H9 (cell line): ENCODE measurements around the gene PNO1. TPM values are rescaled to one million over a fixed set of nuclear protein-coding genes. Genes with fewer than 3 reads are reported as not detected.

Experiments
- DNase-seq: peaks from one replicate; pipeline ENCODE4 v3.0.0-alpha.2; 2017
- H2AFZ ChIP-seq: one replicate; pipeline ENCODE4 v1.6.1; 2013; ENCODE audit warnings: mild to moderate bottlenecking, low read length, control low read depth, moderate library complexity
- H2AK5ac ChIP-seq: 2 replicates; pipeline ENCODE4 v1.6.1; 2013; ENCODE audit warnings: low read length, control low read depth, mixed read lengths; ENCODE audit not compliant: insufficient read length
- H2BK120ac ChIP-seq: one replicate; pipeline ENCODE4 v1.6.1; 2013; ENCODE audit warnings: low read depth, mild to moderate bottlenecking, low read length, control low read depth, inconsistent platforms; ENCODE audit not compliant: poor library complexity, severe bottlenecking
- H2BK12ac ChIP-seq: 2 replicates; pipeline ENCODE4 v1.6.1; 2013; ENCODE audit warnings: low read length, control low read depth, mixed read lengths, low read depth; ENCODE audit not compliant: insufficient read length
- H2BK15ac ChIP-seq: 2 replicates; pipeline ENCODE4 v1.6.1; 2013; ENCODE audit warnings: low read depth, low read length, control low read depth
- H2BK20ac ChIP-seq: one replicate; pipeline ENCODE4 v1.6.1; 2013; ENCODE audit warnings: low read depth, mild to moderate bottlenecking, low read length, control low read depth, inconsistent platforms; ENCODE audit not compliant: poor library complexity, severe bottlenecking
- H2BK5ac ChIP-seq: 2 replicates; pipeline ENCODE4 v1.6.1; 2013; ENCODE audit warnings: low read length, control low read depth, mixed read lengths; ENCODE audit not compliant: insufficient read length
- H3K14ac ChIP-seq: 2 replicates; pipeline ENCODE4 v1.6.1; 2013; ENCODE audit warnings: low read length, control low read depth; ENCODE audit not compliant: insufficient read depth
- H3K18ac ChIP-seq: 2 replicates; pipeline ENCODE4 v1.6.1; 2013; ENCODE audit warnings: low read depth, mild to moderate bottlenecking, mixed read lengths, low read length, control low read depth; ENCODE audit not compliant: insufficient read length
- H3K23ac ChIP-seq: 2 replicates; pipeline ENCODE4 v1.6.1; 2013; ENCODE audit warnings: low read length, control low read depth, mixed read lengths, low read depth; ENCODE audit not compliant: insufficient read length
- H3K23me2 ChIP-seq: 2 replicates; pipeline ENCODE4 v1.6.1; 2013; ENCODE audit warnings: low read depth, mild to moderate bottlenecking, mixed read lengths, low read length, control low read depth; ENCODE audit not compliant: insufficient read length, poor library complexity, severe bottlenecking
- H3K27ac ChIP-seq: 2 replicates; pipeline ENCODE4 v1.5.1; 2013; ENCODE audit warnings: low read length, control low read depth, mixed read lengths, low read depth; ENCODE audit not compliant: insufficient read length
- H3K27me3 ChIP-seq: 2 replicates; pipeline ENCODE4 v1.6.1; 2013; ENCODE audit warnings: low read length, control low read depth, inconsistent platforms; ENCODE audit not compliant: insufficient read depth
- H3K4ac ChIP-seq: 2 replicates; pipeline ENCODE4 v1.6.1; 2013; ENCODE audit warnings: low read depth, mild to moderate bottlenecking, control low read depth, inconsistent platforms, low read length, moderate library complexity
- H3K4me1 ChIP-seq: 2 replicates; pipeline ENCODE4 v1.6.1; 2013; ENCODE audit warnings: low read length, control low read depth, inconsistent platforms; ENCODE audit not compliant: insufficient read depth
- H3K4me2 ChIP-seq: 2 replicates; pipeline ENCODE4 v1.6.1; 2013; ENCODE audit warnings: low read length, control low read depth, mixed read lengths; ENCODE audit not compliant: insufficient read length, insufficient read depth
- H3K56ac ChIP-seq: 2 replicates; pipeline ENCODE4 v1.6.1; 2013; ENCODE audit warnings: low read depth, mild to moderate bottlenecking, mixed read lengths, low read length, control low read depth; ENCODE audit not compliant: insufficient read length
- H3K79me1 ChIP-seq: 2 replicates; pipeline ENCODE4 v1.6.1; 2013; ENCODE audit warnings: low read depth, mild to moderate bottlenecking, moderate library complexity, low read length, control low read depth, inconsistent platforms; ENCODE audit not compliant: insufficient read depth, poor library complexity, severe bottlenecking
- H3K79me2 ChIP-seq: 2 replicates; pipeline ENCODE4 v1.6.1; 2013; ENCODE audit warnings: low read length, control low read depth, inconsistent platforms; ENCODE audit not compliant: insufficient read depth
- H3K9ac ChIP-seq: 2 replicates; pipeline ENCODE4 v1.6.1; 2013; ENCODE audit warnings: low read length, control low read depth, mixed read lengths; ENCODE audit not compliant: insufficient read length; ENCODE audit errors: extremely low read depth
- H3K9me3 ChIP-seq: one replicate; pipeline ENCODE4 v1.6.1; 2013; ENCODE audit warnings: low read depth, low read length, inconsistent platforms; ENCODE audit not compliant: control insufficient read depth
- H3T11ph ChIP-seq: one replicate; pipeline ENCODE4 v1.6.1; 2013; ENCODE audit warnings: mild to moderate bottlenecking, low read length, control low read depth, inconsistent platforms
- H4K20me1 ChIP-seq: one replicate; pipeline ENCODE4 v1.6.1; 2013; ENCODE audit not compliant: control insufficient read depth, insufficient read length, insufficient read depth
- H4K5ac ChIP-seq: 2 replicates; pipeline ENCODE4 v1.6.1; 2013; ENCODE audit warnings: low read depth, mild to moderate bottlenecking, mixed read lengths, low read length, control low read depth; ENCODE audit not compliant: insufficient read length
- H4K8ac ChIP-seq: replicated peaks from 2 replicates; pipeline ENCODE4 v1.6.1; 2013; ENCODE audit warnings: low read length, control low read depth, mixed read lengths, low read depth; ENCODE audit not compliant: insufficient read length
- H4K91ac ChIP-seq: 2 replicates; pipeline ENCODE4 v1.6.1; 2013; ENCODE audit warnings: low read depth, mild to moderate bottlenecking, moderate library complexity, mixed read lengths, low read length, control low read depth; ENCODE audit not compliant: insufficient read length
- H3K27ac Mint-ChIP-seq, 3 experiments: 2 replicates in 2 of 3; 3 replicates in 1 of 3; pipeline ENCODE4 v1.8.0; 2020 to 2021; ENCODE audit warnings: mixed read lengths in 3 of 3, mild to moderate bottlenecking in 1 of 3, moderate library complexity in 1 of 3
- H3K27me3 Mint-ChIP-seq: 2 replicates; pipeline ENCODE4 v1.8.0; 2021; ENCODE audit warnings: low read depth, mild to moderate bottlenecking, moderate library complexity, mixed read lengths
- H3K36me3 Mint-ChIP-seq, 3 experiments: 2 replicates in 2 of 3; 3 replicates in 1 of 3; pipeline ENCODE4 v1.8.0; 2020 to 2021; ENCODE audit warnings: low read depth in 3 of 3, mixed read lengths in 3 of 3; ENCODE audit not compliant: insufficient read depth in 1 of 3
- H3K4me1 Mint-ChIP-seq, 2 experiments: 2 replicates each; pipeline ENCODE4 v1.8.0; 2020; ENCODE audit warnings: mixed read lengths in 2 of 2
- H3K4me3 Mint-ChIP-seq, 2 experiments: 2 replicates in 1 of 2; 3 replicates in 1 of 2; pipeline ENCODE4 v1.8.0; 2020 to 2021; ENCODE audit warnings: mild to moderate bottlenecking in 2 of 2, mixed read lengths in 2 of 2, moderate library complexity in 1 of 2
- H3K9me3 Mint-ChIP-seq, 2 experiments: 2 replicates in 1 of 2; 3 replicates in 1 of 2; pipeline ENCODE4 v1.8.0; 2020; ENCODE audit warnings: mild to moderate bottlenecking in 2 of 2, mixed read lengths in 2 of 2, moderate library complexity in 1 of 2
- WGBS: extraction: QIAGEN DNeasy Blood & Tissue Kit; methylation state at CpG from one replicate; pipeline ENCODE4 v1.1.7; 2013; ENCODE audit warnings: missing lambda C conversion rate, low lambda C conversion rate, mixed read lengths; ENCODE audit not compliant: insufficient read length; ENCODE audit errors: extremely low coverage; 5-methylcytosine and 5-hydroxymethylcytosine counted together
- total RNA-seq: library from RNA; stranded (reverse); gene quantifications from 2 replicates; pipeline ENCODE4 v1.2.1, GENCODE V29; 2021
- TF ChIP-seq, protein P1 (sequence below): fragments of 200-600 bp; sonication (generic); conservative IDR thresholded peaks from 3 replicates; pipeline ENCODE4 v1.8.0; 2021; ENCODE audit warnings: antibody characterized with exemption, mild to moderate bottlenecking

PNO1 gene
- total RNA-seq, 1 experiment from 2014 or later: 46.5 TPM

DNA sequence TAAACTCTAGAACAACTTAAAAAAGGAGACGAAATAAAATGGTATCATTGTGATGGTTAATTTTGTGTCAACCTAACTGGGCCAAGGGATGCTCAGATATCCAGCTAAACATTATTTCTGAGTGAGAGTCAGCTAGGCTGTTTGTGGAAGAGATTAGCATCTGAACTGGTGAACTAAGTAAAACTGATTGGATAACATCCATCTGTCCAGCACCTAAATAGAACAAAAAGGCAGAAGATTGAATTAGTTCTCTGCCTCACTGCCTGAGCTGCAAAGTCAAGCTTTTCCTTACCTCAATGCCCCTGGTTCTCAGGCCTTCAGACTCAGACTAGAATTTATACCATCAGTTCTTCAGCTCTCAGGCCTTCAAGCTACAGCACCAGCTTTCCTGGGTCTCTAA, 64.6 kb downstream of the PNO1 start:
- H4K20me1 ChIP-seq: no peaks in the 10 kb centered on the region
- Mint-ChIP-seq H3K9me3 (no peaks in the 10 kb centered on the region; a peak in 1 of 5 replicates), H3K27me3 (no peaks in the 10 kb centered on the region), H3K4me1 (peaks cover 35 to 42% of the 10 kb centered on the region in 2 experiments), H3K36me3 (0 out of 7 replicates have a peak, but pooled peaks cover 0 to 1% (median 0%) of the 10 kb centered on the region in 3 experiments), H3K4me3 (no peak overlapping the region), H3K27ac (peak overlapping the region in 1 of 3 experiments; percentile 82; a peak in 1 of 7 replicates)
- no peaks in the 10 kb centered on the region for H3K23me2 ChIP-seq
- no peak overlapping the region for H3K27ac ChIP-seq
- no peak overlapping the region for H4K8ac ChIP-seq
- no peak overlapping the region for H4K5ac ChIP-seq
- H3T11ph ChIP-seq: no peak overlapping the region
- no peak overlapping the region for H2BK20ac ChIP-seq
- no peak overlapping the region for H3K14ac ChIP-seq
- no peaks in the 10 kb centered on the region for H3K9me3 ChIP-seq
- H3K23ac ChIP-seq: no peak overlapping the region
- H3K4me1 ChIP-seq: peaks cover 2% of the 10 kb centered on the region; the same call in 1 of the 2 replicates
- TF ChIP-seq, protein P1, sequence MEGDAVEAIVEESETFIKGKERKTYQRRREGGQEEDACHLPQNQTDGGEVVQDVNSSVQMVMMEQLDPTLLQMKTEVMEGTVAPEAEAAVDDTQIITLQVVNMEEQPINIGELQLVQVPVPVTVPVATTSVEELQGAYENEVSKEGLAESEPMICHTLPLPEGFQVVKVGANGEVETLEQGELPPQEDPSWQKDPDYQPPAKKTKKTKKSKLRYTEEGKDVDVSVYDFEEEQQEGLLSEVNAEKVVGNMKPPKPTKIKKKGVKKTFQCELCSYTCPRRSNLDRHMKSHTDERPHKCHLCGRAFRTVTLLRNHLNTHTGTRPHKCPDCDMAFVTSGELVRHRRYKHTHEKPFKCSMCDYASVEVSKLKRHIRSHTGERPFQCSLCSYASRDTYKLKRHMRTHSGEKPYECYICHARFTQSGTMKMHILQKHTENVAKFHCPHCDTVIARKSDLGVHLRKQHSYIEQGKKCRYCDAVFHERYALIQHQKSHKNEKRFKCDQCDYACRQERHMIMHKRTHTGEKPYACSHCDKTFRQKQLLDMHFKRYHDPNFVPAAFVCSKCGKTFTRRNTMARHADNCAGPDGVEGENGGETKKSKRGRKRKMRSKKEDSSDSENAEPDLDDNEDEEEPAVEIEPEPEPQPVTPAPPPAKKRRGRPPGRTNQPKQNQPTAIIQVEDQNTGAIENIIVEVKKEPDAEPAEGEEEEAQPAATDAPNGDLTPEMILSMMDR: no peak
- no peak overlapping the region for H4K91ac ChIP-seq
- no peak overlapping the region for H3K56ac ChIP-seq
- H3K18ac ChIP-seq: no peak overlapping the region
- no peak overlapping the region for H2BK15ac ChIP-seq
- no peak for DNase-seq
- H3K4me2 ChIP-seq: no peak overlapping the region
- no peak overlapping the region for H2BK120ac ChIP-seq
- no peak overlapping the region for H2AK5ac ChIP-seq
- WGBS: no CpG with 5 or more reads among the region's 1 CpG
- no peak overlapping the region for H3K4ac ChIP-seq
- H3K9ac ChIP-seq: no peak overlapping the region
- H3K79me1 ChIP-seq: peaks cover 4% of the 10 kb centered on the region
- H2BK5ac ChIP-seq: no peak overlapping the region
- no peak overlapping the region for H2BK12ac ChIP-seq
- H3K79me2 ChIP-seq: peaks cover 25% of the 10 kb centered on the region; the same call in 1 of the 2 replicates
- H3K27me3 ChIP-seq: no peaks in the 10 kb centered on the region
- no peak overlapping the region for H2AFZ ChIP-seq
